Measurements from ENCODE around the gene DLX6. TPM values are rescaled to one million over a fixed set of nuclear protein-coding genes. Genes with fewer than 3 reads are reported as not detected.

The DLX6 gene
- total RNA-seq, 1 donor from 2014 or later = 0.38 TPM

- peaks cover 2% of the 10 kb centered on the region for H3K36me3 Mint-ChIP-seq (ENCODE audit: insufficient read depth)
- peaks cover 100% of the 10 kb centered on the region for H3K27me3 Mint-ChIP-seq
- DNase-seq (ENCODE audit: low spot score, unreplicated experiment) = no peak
- no peak overlapping the region for H3K4me3 Mint-ChIP-seq (ENCODE audit: low read depth)
- H3K9me3 Mint-ChIP-seq (ENCODE audit: low read depth) = no peaks in the 10 kb centered on the region
- H3K27ac Mint-ChIP-seq = no peak overlapping the region
- no peaks in the 10 kb centered on the region for H3K4me1 Mint-ChIP-seq (ENCODE audit: low read depth)
- no peak for TF ChIP-seq CTCF (IDR thresholded peaks at IDR 0.05; ENCODE audit: unreplicated experiment)
These were observed 9.0 kb upstream of the DLX6 start for GRCh38 chr7:96996111-96996957.

GRCh38 chr7:96996958-96997511 lies 8.3 kb upstream of the DLX6 start:
- H3K27ac Mint-ChIP-seq = no peak overlapping the region
- peaks cover 100% of the 10 kb centered on the region for H3K27me3 Mint-ChIP-seq
- H3K4me1 Mint-ChIP-seq (ENCODE audit: low read depth) = no peaks in the 10 kb centered on the region
- H3K9me3 Mint-ChIP-seq (ENCODE audit: low read depth) = no peaks in the 10 kb centered on the region
- H3K36me3 Mint-ChIP-seq (ENCODE audit: insufficient read depth) = peaks cover 2% of the 10 kb centered on the region
- H3K4me3 Mint-ChIP-seq (ENCODE audit: low read depth) = no peak overlapping the region
- no peak for DNase-seq (ENCODE audit: low spot score, unreplicated experiment)
- no peak for TF ChIP-seq CTCF (IDR thresholded peaks at IDR 0.05; ENCODE audit: unreplicated experiment)

GRCh38 chr7:96997512-96998032 lies 7.8 kb upstream of the DLX6 start:
- Mint-ChIP-seq H3K4me3 (ENCODE audit: low read depth) (no peak overlapping the region), H3K36me3 (ENCODE audit: insufficient read depth) (peaks cover 2% of the 10 kb centered on the region), H3K4me1 (ENCODE audit: low read depth) (no peaks in the 10 kb centered on the region), H3K27me3 (peaks cover 100% of the 10 kb centered on the region), H3K27ac (no peak overlapping the region), H3K9me3 (ENCODE audit: low read depth) (no peaks in the 10 kb centered on the region)
- no peak for DNase-seq (ENCODE audit: low spot score, unreplicated experiment)
- TF ChIP-seq CTCF (IDR thresholded peaks at IDR 0.05; ENCODE audit: unreplicated experiment) = no peak

DNA sequence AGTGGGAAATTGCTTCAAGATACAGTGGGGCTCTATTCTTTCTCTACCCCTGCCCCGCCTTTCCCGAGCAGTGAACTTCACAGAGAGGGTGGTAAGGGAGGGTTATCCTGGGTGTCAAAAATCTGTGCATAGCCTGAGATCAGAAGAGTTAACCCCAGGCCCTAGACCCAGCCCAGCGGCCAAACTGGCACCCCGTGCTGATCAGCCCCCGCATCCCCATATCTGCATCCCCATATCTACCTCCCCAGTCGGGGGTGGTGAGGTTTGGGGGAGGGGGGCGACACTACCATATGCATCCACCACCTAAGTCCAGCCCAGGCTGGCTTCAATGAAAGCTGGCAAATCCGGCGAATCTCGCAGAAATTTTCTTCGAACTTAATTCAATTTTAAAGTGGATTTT lies 7.0 kb upstream of the DLX6 start:
- TF ChIP-seq CTCF (IDR thresholded peaks at IDR 0.05; ENCODE audit: unreplicated experiment) = no peak
- DNase-seq (ENCODE audit: low spot score, unreplicated experiment) = no peak
- H3K27ac Mint-ChIP-seq = no peak overlapping the region
- no peaks in the 10 kb centered on the region for H3K9me3 Mint-ChIP-seq (ENCODE audit: low read depth)
- H3K27me3 Mint-ChIP-seq = peaks cover 100% of the 10 kb centered on the region
- peaks cover 2% of the 10 kb centered on the region for H3K4me1 Mint-ChIP-seq (ENCODE audit: low read depth)
- no peak overlapping the region for H3K4me3 Mint-ChIP-seq (ENCODE audit: low read depth)
- no peaks in the 10 kb centered on the region for H3K36me3 Mint-ChIP-seq (ENCODE audit: insufficient read depth)

- H3K27ac Mint-ChIP-seq = no peak overlapping the region
- no peak for TF ChIP-seq CTCF (IDR thresholded peaks at IDR 0.05; ENCODE audit: unreplicated experiment)
- H3K27me3 Mint-ChIP-seq = peaks cover 100% of the 10 kb centered on the region
- no peaks in the 10 kb centered on the region for H3K36me3 Mint-ChIP-seq (ENCODE audit: insufficient read depth)
- peaks cover 2% of the 10 kb centered on the region for H3K4me1 Mint-ChIP-seq (ENCODE audit: low read depth)
- H3K4me3 Mint-ChIP-seq (ENCODE audit: low read depth) = no peak overlapping the region
- H3K9me3 Mint-ChIP-seq (ENCODE audit: low read depth) = no peaks in the 10 kb centered on the region
- no peak for DNase-seq (ENCODE audit: low spot score, unreplicated experiment)
These were observed 6.6 kb upstream of the DLX6 start for GRCh38 chr7:96998744-96999143.

Measured in progenitor cell of endocrine pancreas (in vitro differentiated cells).